Thyroid gland (tissue), 4 donors: ENCODE data around the gene KCNMA1. TPM values are rescaled to one million over a fixed set of nuclear protein-coding genes. Genes with fewer than 3 reads are reported as not detected.

Source experiments
- DNase-seq, 2 donors: peaks; one replicate each; pipeline ENCODE4 v3.0.0-alpha.2; 2019
- H3K27ac ChIP-seq, 3 donors: fragments of 200-600 bp; sonication (generic); 1 replicate in 2 of 3; 2 replicates in 1 of 3; pipeline ENCODE4 v1.5.1; 2016 to 2019; ENCODE audit warnings: mild to moderate bottlenecking in 1 of 3, moderate library complexity in 1 of 3
- H3K27me3 ChIP-seq: fragments of 200-600 bp; sonication (generic); one replicate; pipeline ENCODE4 v1.5.1; 2019
- H3K36me3 ChIP-seq, 2 donors: fragments of 200-600 bp; sonication (generic); one replicate each; pipeline ENCODE4 v1.5.1; 2016 to 2019
- H3K4me1 ChIP-seq, 2 donors: fragments of 200-600 bp; sonication (generic); one replicate each; pipeline ENCODE4 v1.5.1; 2017 to 2019
- H3K4me3 ChIP-seq, 3 donors: fragments of 200-600 bp; sonication (generic); replicated peaks in 1 of 3; 1 replicate in 2 of 3; 2 replicates in 1 of 3; pipeline ENCODE4 v1.5.1; 2016; ENCODE audit warnings: mild to moderate bottlenecking in 1 of 3
- H3K9me3 ChIP-seq: fragments of 200-600 bp; sonication (generic); one replicate; pipeline ENCODE4 v1.5.1; 2017
- CTCF ChIP-seq, 6 experiments: fragments of 200-600 bp in 3 of 6; fragments of 450-650 bp in 3 of 6; sonication (generic) in 3 of 6; IDR thresholded peaks; one replicate each; pipeline ENCODE4 v1.5.1; 2016 to 2019; ENCODE audit warnings: antibody characterized with exemption in 6 of 6, mild to moderate bottlenecking in 2 of 6, inconsistent platforms in 1 of 6, moderate library complexity in 1 of 6
- POLR2A ChIP-seq, 2 donors: fragments of 450-650 bp; IDR thresholded peaks; one replicate each; pipeline ENCODE4 v1.6.1; 2017; ENCODE audit warnings: antibody characterized with exemption in 2 of 2, mild to moderate bottlenecking in 2 of 2, moderate library complexity in 1 of 2
- WGBS, 2 donors: methylation state at CpG; one replicate each; pipeline ENCODE4 v1.1.5; 2017; 5-methylcytosine and 5-hydroxymethylcytosine counted together
- intact Hi-C: fragments of 100-400 bp; cut with DNase I; formaldehyde crosslinking; loops from one replicate; pipeline ENCODE4 v1.15.1; 2023
- total RNA-seq, 4 donors: library from RNA; depleted of rRNA; stranded (reverse); fragments of >200 nt; gene quantifications; one replicate each; pipeline ENCODE4 v1.2.3, GENCODE V29; 2016

KCNMA1 gene
- total RNA-seq, 4 donors from 2014 or later = 2.5 to 5.1 (median 3.6) TPM

- WGBS, 2 donors = 18 to 22% methylated on average over 8 to 13 of the region's 56 CpGs
- peak in 1 of 2 donors; percentile 7 for DNase-seq
- TF ChIP-seq CTCF (IDR thresholded peaks at IDR 0.05) = no peak
- no peak for TF ChIP-seq POLR2A (IDR thresholded peaks at IDR 0.05)
- H3K4me3 ChIP-seq = no peak overlapping the region
- no peak overlapping the region for H3K27ac ChIP-seq
- peaks cover 17% of the 10 kb centered on the region for H3K27me3 ChIP-seq
- peaks cover 0 to 12% of the 10 kb centered on the region in 2 donors for H3K4me1 ChIP-seq
- H3K9me3 ChIP-seq = no peaks in the 10 kb centered on the region
- intact Hi-C loops = loop anchor here (2.0 kb wide), 1 partner anchor 246 kb away; no protein-coding TSS in a partner anchor
- H3K36me3 ChIP-seq = no peaks in the 10 kb centered on the region
Measured at GRCh38 chr10:77638321-77639101, 903 bp upstream of the KCNMA1 start.

DNA sequence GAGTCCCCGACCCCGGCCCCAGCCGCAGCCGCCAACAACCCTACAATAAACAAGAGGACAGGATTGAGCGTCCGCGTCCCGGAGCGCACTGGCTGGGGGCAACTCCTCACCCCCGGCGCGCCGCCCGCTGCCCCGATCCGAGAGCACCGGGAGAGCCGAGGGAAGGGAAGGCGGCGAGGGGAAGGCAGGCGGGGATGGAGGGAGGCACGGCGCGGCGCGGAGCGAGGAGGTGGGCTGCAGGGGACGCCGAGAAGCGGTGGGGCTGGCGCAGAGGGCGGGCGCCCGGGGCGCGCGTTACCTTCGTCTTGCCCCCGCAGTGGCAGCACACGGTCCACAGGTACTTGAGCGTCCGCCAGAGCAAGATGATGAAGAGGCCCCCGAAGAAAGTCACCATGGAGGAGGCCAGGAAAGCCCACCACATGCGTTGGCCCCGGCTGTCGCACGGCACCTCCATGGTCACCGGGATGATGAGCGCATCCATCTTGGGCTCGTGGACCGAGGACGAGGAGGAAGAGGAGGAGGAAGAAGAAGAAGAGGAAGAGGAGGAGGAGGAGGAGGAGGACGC is 559 bp downstream of the KCNMA1 start:
- peaks cover 17% of the 10 kb centered on the region for H3K27me3 ChIP-seq
- H3K4me1 ChIP-seq = peaks cover 0 to 12% of the 10 kb centered on the region in 2 donors
- H3K9me3 ChIP-seq = no peaks in the 10 kb centered on the region
- DNase-seq = no peak
- H3K4me3 ChIP-seq = peak overlapping the region in 1 of 3 donors; percentile 27
- intact Hi-C loops = no loop called here
- 1 to 3% methylated on average over 20 to 30 of the region's 53 CpGs for WGBS, 2 donors
- no peaks in the 10 kb centered on the region for H3K36me3 ChIP-seq
- TF ChIP-seq POLR2A (IDR thresholded peaks at IDR 0.05) (no peak), CTCF (IDR thresholded peaks at IDR 0.05) (no peak)
- no peak overlapping the region for H3K27ac ChIP-seq

DNA sequence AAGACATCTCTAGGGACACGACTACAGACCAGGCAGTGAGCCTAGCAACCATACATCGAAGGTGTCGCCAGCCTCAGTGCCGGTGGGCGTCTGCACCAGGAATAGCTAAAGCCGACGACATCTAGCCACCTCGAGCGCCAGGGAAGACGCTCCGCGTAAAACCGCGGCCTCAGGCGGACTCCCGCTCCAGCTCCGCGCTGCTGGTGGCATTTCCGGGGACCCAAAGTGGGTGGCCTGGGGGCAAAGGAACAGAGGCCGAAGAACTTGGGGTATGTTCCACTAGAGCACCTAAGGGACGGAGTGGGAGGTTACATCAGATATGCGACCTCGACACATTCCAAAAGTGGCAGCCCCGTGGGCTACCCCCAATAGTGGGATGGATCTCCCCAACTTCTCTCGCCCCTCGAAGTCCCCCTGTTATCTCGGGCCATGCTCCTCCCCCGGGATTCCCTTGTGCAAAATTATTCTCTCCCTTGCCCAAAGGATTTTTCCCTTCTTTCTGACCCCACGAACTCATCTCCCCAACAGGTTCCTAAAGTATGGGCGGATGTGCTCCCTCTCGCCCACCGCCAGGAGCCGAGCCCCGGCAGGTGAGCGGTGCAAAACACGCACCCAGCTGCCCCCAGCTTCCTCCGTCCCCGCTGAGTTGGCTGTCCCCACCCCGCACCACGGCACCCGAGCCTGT is 1.2 kb downstream of the KCNMA1 start:
- H3K27ac ChIP-seq = no peak overlapping the region
- 8 to 11% methylated on average over 31 to 37 of the region's 41 CpGs for WGBS, 2 donors
- DNase-seq = no peak
- peaks cover 0 to 12% of the 10 kb centered on the region in 2 donors for H3K4me1 ChIP-seq
- peak overlapping the region in 1 of 3 donors; percentile 27 for H3K4me3 ChIP-seq
- intact Hi-C loops = no loop called here
- peaks cover 17% of the 10 kb centered on the region for H3K27me3 ChIP-seq
- no peaks in the 10 kb centered on the region for H3K36me3 ChIP-seq
- H3K9me3 ChIP-seq = no peaks in the 10 kb centered on the region
- no peak for TF ChIP-seq CTCF (IDR thresholded peaks at IDR 0.05)
- TF ChIP-seq POLR2A (IDR thresholded peaks at IDR 0.05) = no peak

GRCh38 chr10:77635402-77636227 is 2.0 kb downstream of the KCNMA1 start:
- Histone ChIP-seq H3K9me3 (no peaks in the 10 kb centered on the region), H3K27ac (no peak overlapping the region), H3K4me1 (peaks cover 0 to 12% of the 10 kb centered on the region in 2 donors), H3K36me3 (no peaks in the 10 kb centered on the region), H3K4me3 (no peak overlapping the region), H3K27me3 (peaks cover 17% of the 10 kb centered on the region)
- DNase-seq = no peak
- intact Hi-C loops = no loop called here
- TF ChIP-seq CTCF (IDR thresholded peaks at IDR 0.05) (no peak), POLR2A (IDR thresholded peaks at IDR 0.05) (no peak)
- 52% methylated on average over 13 of the region's 13 CpGs for WGBS, 2 donors
